ENCODE results near the gene IRAK2. TPM values are rescaled to one million over a fixed set of nuclear protein-coding genes. Genes with fewer than 3 reads are reported as not detected.

IRAK2 gene
- total RNA-seq, 1 experiment from 2014 or later: 5.5 TPM

DNA sequence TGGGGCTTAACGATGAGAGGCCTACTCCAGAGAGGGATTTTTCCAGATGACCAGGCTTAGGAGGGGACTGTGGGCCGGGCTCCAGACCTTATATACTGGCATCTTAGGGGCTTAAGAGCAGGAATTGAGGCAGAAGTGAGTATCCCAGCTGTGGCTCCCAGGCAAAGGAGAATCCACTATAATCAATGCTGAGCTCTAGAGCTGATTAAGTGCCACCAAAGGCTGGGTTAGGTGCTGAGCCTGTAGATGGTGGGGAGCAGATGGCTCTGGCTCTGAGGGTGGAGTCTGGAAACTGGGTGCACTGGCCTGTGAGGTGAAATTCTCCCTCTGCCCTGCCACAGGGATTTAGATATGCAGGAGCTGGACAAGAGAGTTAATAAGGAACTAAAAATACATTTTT, 23.2 kb downstream of the IRAK2 start:
- H3K79me2 ChIP-seq (ENCODE audit: low read length): no peaks in the 10 kb centered on the region
- BruUV-seq (replicated peaks): no TSS peak
- no peak overlapping the region for H2AFZ ChIP-seq (ENCODE audit: low read length)
- DNase-seq (no peak), ATAC-seq (no peak)
- H3K9ac ChIP-seq (ENCODE audit: low read length): no peak overlapping the region
- no peaks in the 10 kb centered on the region; the same call in 1 of the 2 replicates for H3K36me3 ChIP-seq (ENCODE audit: low read depth, low read length)
- H3K27me3 ChIP-seq (ENCODE audit: low read length): no peaks in the 10 kb centered on the region
- POLR2A ChIA-PET (ENCODE audit: unreplicated experiment): interaction anchor here (0.9 kb wide), 1 partner anchor 75 kb away, joined by 8 read pairs; no protein-coding TSS in a partner anchor
- CTCF ChIA-PET: no interaction called here
- intact Hi-C loops (cut with micrococcal nuclease): no loop called here
- TF ChIP-seq EZH2phosphoT487 (IDR thresholded peaks at IDR 0.05; ENCODE audit: borderline replicate concordance, low read length) (no peak), EZH2 (IDR thresholded peaks at IDR 0.05; ENCODE audit: low read length, unreplicated experiment) (no peak)
- TF ChIP-seq, protein P1, sequence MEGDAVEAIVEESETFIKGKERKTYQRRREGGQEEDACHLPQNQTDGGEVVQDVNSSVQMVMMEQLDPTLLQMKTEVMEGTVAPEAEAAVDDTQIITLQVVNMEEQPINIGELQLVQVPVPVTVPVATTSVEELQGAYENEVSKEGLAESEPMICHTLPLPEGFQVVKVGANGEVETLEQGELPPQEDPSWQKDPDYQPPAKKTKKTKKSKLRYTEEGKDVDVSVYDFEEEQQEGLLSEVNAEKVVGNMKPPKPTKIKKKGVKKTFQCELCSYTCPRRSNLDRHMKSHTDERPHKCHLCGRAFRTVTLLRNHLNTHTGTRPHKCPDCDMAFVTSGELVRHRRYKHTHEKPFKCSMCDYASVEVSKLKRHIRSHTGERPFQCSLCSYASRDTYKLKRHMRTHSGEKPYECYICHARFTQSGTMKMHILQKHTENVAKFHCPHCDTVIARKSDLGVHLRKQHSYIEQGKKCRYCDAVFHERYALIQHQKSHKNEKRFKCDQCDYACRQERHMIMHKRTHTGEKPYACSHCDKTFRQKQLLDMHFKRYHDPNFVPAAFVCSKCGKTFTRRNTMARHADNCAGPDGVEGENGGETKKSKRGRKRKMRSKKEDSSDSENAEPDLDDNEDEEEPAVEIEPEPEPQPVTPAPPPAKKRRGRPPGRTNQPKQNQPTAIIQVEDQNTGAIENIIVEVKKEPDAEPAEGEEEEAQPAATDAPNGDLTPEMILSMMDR (conservative IDR thresholded peaks at IDR 0.05; ENCODE audit: low read depth, low read length): no peak
- no peaks in the 10 kb centered on the region for H4K20me1 ChIP-seq (ENCODE audit: low read length)
- peaks cover 35% of the 10 kb centered on the region for H3K4me1 ChIP-seq (ENCODE audit: insufficient read depth, low read length)
- no peak overlapping the region for H3K4me3 ChIP-seq (ENCODE audit: low read length)
- H3K9me2 ChIP-seq (replicated peaks; ENCODE audit: low read length): no peaks in the 10 kb centered on the region
- peaks cover 3% of the 10 kb centered on the region for H3F3A ChIP-seq (ENCODE audit: low read length, unreplicated experiment)
- H3K27ac ChIP-seq (ENCODE audit: low read length): no peak overlapping the region
- no peaks in the 10 kb centered on the region for H3K9me3 ChIP-seq (ENCODE audit: low read length)
- H3K4me2 ChIP-seq (ENCODE audit: low read length): no peak overlapping the region

DNA sequence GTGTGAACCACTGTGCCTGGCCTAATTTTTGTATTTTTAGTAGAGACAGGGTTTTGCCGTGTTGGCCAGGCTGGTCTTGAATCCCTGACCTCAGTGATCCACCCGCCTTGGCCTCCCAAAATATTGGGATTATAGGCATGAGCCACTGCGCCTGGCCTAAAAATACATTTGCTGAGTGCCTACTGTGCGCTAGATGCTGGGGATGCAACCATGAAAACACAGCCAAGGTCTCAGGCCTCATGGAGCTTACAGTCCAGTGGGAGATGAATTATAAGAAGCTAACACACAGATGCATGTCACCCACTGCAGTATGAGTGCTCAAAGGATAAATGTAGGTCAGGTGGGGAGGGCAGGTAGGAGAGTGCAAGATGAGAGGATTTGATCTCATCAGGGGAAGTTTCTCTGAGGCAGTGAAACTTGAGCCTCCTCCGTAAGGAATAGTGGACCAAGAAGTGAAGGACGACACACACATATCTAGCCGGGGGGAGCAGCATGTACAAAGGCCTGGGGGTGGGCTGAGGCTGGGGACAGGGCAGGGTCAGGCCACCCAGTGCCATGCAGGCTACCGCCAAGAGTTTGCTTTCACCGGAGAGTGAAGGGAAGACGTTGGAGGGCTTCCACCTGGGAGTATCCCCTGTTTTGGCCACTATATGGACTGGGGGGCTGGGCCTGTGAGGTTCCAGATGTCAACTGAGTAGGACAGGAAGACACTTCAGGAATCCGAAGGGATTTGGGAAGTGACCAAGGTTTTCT, 24.3 kb downstream of the IRAK2 start:
- peaks cover 5% of the 10 kb centered on the region; the same call in 1 of the 2 replicates for H3K79me2 ChIP-seq (ENCODE audit: low read length)
- no peaks in the 10 kb centered on the region for H3K27me3 ChIP-seq (ENCODE audit: low read length)
- ATAC-seq: no peak
- peak overlapping the region; percentile 53 for H3K27ac ChIP-seq (ENCODE audit: low read length)
- BruUV-seq (replicated peaks): no TSS peak
- DNase-seq: no peak
- H3K4me1 ChIP-seq (ENCODE audit: insufficient read depth, low read length): peaks cover 45% of the 10 kb centered on the region
- H4K20me1 ChIP-seq (ENCODE audit: low read length): no peaks in the 10 kb centered on the region
- TF ChIP-seq EZH2 (IDR thresholded peaks at IDR 0.05; ENCODE audit: low read length, unreplicated experiment): no peak
- no peak for TF ChIP-seq EZH2phosphoT487 (IDR thresholded peaks at IDR 0.05; ENCODE audit: borderline replicate concordance, low read length)
- TF ChIP-seq, protein P1 (conservative IDR thresholded peaks at IDR 0.05; ENCODE audit: low read depth, low read length): no peak
- peaks cover 3% of the 10 kb centered on the region for H3F3A ChIP-seq (ENCODE audit: low read length, unreplicated experiment)
- no peak overlapping the region for H2AFZ ChIP-seq (ENCODE audit: low read length)
- H3K9ac ChIP-seq (ENCODE audit: low read length): no peak overlapping the region
- H3K4me2 ChIP-seq (ENCODE audit: low read length): 0 out of 2 replicates have a peak overlapping the region, but pooled peaks have one; percentile 15
- H3K4me3 ChIP-seq (ENCODE audit: low read length): no peak overlapping the region
- CTCF ChIA-PET: interaction anchor here (0.5 kb wide), 1 partner anchor 225 kb away, joined by 3 read pairs; no protein-coding TSS in a partner anchor
- no peaks in the 10 kb centered on the region for H3K9me3 ChIP-seq (ENCODE audit: low read length)
- intact Hi-C loops (cut with micrococcal nuclease): no loop called here
- H3K36me3 ChIP-seq (ENCODE audit: low read depth, low read length): no peaks in the 10 kb centered on the region; the same call in 1 of the 2 replicates
- POLR2A ChIA-PET (ENCODE audit: unreplicated experiment): no interaction called here
- no peaks in the 10 kb centered on the region for H3K9me2 ChIP-seq (replicated peaks; ENCODE audit: low read length)
